H1 (cell line): ENCODE data around the gene DIAPH1. TPM values are rescaled to one million over a fixed set of nuclear protein-coding genes. Genes with fewer than 3 reads are reported as not detected.

ENCODE experiments used
- EZH2 ChIP-seq: fragments of 200-600 bp; sonication (generic); IDR thresholded peaks from 2 replicates; pipeline ENCODE4 v1.7.1; 2012; ENCODE audit warnings: low read depth, mild to moderate bottlenecking, moderate library complexity, low read length, inconsistent platforms; ENCODE audit not compliant: severe bottlenecking
- SRF ChIP-seq: IDR thresholded peaks from 2 replicates; pipeline ENCODE4 v1.6.1; 2011; ENCODE audit warnings: mild to moderate bottlenecking, low read depth, low read length, moderate library complexity
- polyA plus RNA-seq, 7 experiments: library from polyadenylated mRNA; depleted of rRNA in 3 of 7; stranded (reverse) in 5 of 7; unstranded in 2 of 7; fragments of >200 nt in 5 of 7; fragments of 200-250 nt in 2 of 7; gene quantifications; 1 replicate in 5 of 7; 2 replicates in 1 of 7; 4 replicates in 1 of 7; pipeline versions ENCODE4 v1.2.1 to v1.2.3, GENCODE V29; 2011 to 2013; ENCODE audit warnings: missing spikeins in 2 of 7, mixed read lengths in 2 of 7
- total RNA-seq: library from RNA; stranded (reverse); fragmentation: NEBNext Ultra II Directional; extraction: Animal tissue kit (Norgen Biotek cat#: 25700); gene quantifications from 2 replicates; pipeline ENCODE4 v1.2.1, GENCODE V29; 2021

DIAPH1 gene
- total and polyA plus RNA-seq, 2 of the 8 experiments (the other 6 are each of a cell fraction or from before 2014, with no cell fraction given), result 61.2 to 114 TPM

DNA sequence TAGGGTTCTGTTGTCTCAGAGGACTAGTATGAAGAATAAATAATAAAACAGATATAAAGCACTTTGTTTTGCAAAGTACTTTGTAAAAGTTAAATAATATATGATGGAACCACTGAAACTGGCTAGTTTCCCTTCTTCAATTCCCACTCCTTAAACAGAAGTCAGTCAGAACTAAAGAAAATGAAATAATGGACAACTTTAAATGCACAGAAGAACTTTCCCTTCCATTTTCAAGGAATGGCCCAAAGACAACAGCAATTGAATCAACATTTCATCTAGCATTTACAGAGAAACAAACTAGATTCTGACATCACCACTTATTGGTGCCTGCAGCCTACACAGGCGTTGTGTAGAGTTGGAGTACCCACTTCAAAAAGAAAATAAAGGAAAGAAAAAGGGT, 16.2 kb downstream of the DIAPH1 start (continued):
- TF ChIP-seq EZH2, result no peak
- no peak for TF ChIP-seq SRF
